Testis (tissue), 2 donors: ENCODE measurements around the gene PEA15.

Experiments
- POLR2A ChIP-seq: fragments of 450-650 bp; IDR thresholded peaks from one replicate; pipeline ENCODE4 v1.6.1; 2017; ENCODE audit warnings: antibody characterized with exemption, mild to moderate bottlenecking, moderate library complexity
- TF ChIP-seq, protein P1 (sequence below), 3 experiments: fragments of 450-650 bp in 2 of 3; fragments of 200-600 bp in 1 of 3; sonication (generic) in 1 of 3; IDR thresholded peaks; one replicate each; pipeline ENCODE4 v1.5.1; 2016 to 2019; ENCODE audit warnings: antibody characterized with exemption in 3 of 3, mild to moderate bottlenecking in 2 of 3, moderate library complexity in 1 of 3

DNA sequence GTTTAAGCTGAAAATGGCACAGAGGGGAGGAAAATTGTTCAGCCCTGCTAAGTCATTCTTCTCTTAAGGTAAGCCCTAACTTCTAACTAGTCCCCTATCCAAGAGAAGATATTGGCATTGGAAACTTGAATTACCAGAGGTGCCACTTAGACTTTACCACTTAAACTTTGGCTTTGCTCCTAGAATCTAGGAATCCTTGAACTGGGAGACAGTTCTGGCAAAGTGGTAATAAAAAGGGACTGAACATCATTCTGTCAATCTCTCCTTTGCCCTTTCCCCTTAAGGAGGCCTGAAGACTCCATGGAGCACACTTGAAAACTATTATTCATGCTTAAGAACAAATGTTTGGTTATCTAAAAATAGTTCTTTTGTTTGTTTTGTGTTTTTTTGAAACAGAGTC lies 45.3 kb upstream of the PEA15 start:
- TF ChIP-seq, protein P1, sequence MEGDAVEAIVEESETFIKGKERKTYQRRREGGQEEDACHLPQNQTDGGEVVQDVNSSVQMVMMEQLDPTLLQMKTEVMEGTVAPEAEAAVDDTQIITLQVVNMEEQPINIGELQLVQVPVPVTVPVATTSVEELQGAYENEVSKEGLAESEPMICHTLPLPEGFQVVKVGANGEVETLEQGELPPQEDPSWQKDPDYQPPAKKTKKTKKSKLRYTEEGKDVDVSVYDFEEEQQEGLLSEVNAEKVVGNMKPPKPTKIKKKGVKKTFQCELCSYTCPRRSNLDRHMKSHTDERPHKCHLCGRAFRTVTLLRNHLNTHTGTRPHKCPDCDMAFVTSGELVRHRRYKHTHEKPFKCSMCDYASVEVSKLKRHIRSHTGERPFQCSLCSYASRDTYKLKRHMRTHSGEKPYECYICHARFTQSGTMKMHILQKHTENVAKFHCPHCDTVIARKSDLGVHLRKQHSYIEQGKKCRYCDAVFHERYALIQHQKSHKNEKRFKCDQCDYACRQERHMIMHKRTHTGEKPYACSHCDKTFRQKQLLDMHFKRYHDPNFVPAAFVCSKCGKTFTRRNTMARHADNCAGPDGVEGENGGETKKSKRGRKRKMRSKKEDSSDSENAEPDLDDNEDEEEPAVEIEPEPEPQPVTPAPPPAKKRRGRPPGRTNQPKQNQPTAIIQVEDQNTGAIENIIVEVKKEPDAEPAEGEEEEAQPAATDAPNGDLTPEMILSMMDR (IDR thresholded peaks at IDR 0.05) = no peak
- no peak for TF ChIP-seq POLR2A
